Skeletal muscle tissue (tissue), 4 donors: Measurements from ENCODE around the gene SLC26A9. TPM values are rescaled to one million over a fixed set of nuclear protein-coding genes. Genes with fewer than 3 reads are reported as not detected.

Experiments used
- H3K27ac ChIP-seq: one replicate; pipeline ENCODE4 v1.7.0; 2013; ENCODE audit warnings: mild to moderate bottlenecking, low read depth, low read length, inconsistent platforms
- H3K27me3 ChIP-seq, 3 donors: one replicate each; pipeline ENCODE4 v1.7.0; 2013; ENCODE audit warnings: low read length in 3 of 3; ENCODE audit not compliant: control insufficient read depth in 3 of 3, insufficient read depth in 3 of 3
- H3K36me3 ChIP-seq, 3 donors: one replicate each; pipeline ENCODE4 v1.7.0; 2013; ENCODE audit warnings: low read length in 3 of 3; ENCODE audit not compliant: control insufficient read depth in 3 of 3, insufficient read depth in 3 of 3
- H3K4me1 ChIP-seq, 3 donors: one replicate each; pipeline ENCODE4 v1.7.0; 2013; ENCODE audit warnings: low read length in 3 of 3, mild to moderate bottlenecking in 3 of 3; ENCODE audit not compliant: control insufficient read depth in 3 of 3, insufficient read depth in 3 of 3
- H3K4me3 ChIP-seq, 3 donors: one replicate each; pipeline ENCODE4 v1.7.0; 2013; ENCODE audit warnings: low read length in 3 of 3
- H3K9ac ChIP-seq, 3 donors: one replicate each; pipeline ENCODE4 v1.7.0; 2013; ENCODE audit warnings: low read length in 3 of 3, mild to moderate bottlenecking in 3 of 3, moderate library complexity in 2 of 3, low read depth in 1 of 3
- H3K9me3 ChIP-seq, 3 donors: one replicate each; pipeline ENCODE4 v1.7.0; 2013; ENCODE audit warnings: low read length in 3 of 3; ENCODE audit not compliant: control insufficient read depth in 3 of 3
- total RNA-seq: library from RNA; depleted of rRNA; stranded (reverse); fragments of >200 nt; gene quantifications from one replicate; pipeline ENCODE4 v1.2.3, GENCODE V29; 2014
- donor health status: Osteomylitis.

Gene SLC26A9
- total RNA-seq, 1 donor from 2014 or later: not detected

DNA sequence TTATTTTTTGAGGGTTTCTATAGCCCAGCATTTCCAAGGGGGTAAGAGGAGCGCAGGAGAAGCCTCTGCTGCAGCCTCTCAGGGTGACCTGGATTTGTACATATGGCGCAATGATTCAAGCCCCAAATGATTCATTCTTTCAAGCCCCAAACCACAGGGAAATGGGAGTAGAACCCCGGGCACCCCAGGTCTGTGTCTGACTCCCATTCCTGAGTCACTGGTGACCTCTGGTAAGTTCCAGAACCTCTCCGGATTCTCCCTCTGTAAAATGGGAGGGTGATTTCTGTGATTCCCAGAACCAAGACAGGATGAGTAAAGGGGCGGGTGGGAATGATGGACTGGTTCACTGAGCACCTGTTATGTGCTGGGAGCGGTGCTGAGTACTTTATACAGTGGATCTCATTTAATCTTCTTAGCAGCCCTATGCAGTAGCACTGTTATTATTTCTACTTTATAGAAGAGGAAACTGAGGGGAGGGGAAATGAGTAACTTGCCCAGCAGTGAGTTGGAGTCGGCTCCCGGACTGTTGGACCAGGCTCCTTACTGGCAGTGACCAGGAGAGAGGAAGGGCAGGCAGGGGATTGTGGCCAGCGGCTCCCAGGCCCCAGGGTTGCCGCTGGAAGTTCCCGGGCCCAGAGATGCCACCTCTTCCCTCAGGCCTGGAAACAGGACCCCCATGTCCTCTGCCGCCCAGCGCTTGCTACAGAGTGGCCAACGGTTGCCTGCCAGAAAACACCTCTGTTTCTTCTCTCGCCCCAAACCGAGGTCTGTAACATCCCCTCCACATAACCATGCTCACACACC is 20.3 kb upstream of the SLC26A9 start:
- H3K36me3 ChIP-seq: no peaks in the 10 kb centered on the region
- peak overlapping the region in 1 of 3 donors; percentile 60 for H3K9ac ChIP-seq
- no peak overlapping the region for H3K27ac ChIP-seq
- no peaks in the 10 kb centered on the region for H3K9me3 ChIP-seq
- H3K4me3 ChIP-seq: no peak overlapping the region
- H3K27me3 ChIP-seq: peaks cover 0 to 3% (median 2%) of the 10 kb centered on the region in 3 donors
- peaks cover 17 to 29% (median 20%) of the 10 kb centered on the region in 3 donors for H3K4me1 ChIP-seq

DNA sequence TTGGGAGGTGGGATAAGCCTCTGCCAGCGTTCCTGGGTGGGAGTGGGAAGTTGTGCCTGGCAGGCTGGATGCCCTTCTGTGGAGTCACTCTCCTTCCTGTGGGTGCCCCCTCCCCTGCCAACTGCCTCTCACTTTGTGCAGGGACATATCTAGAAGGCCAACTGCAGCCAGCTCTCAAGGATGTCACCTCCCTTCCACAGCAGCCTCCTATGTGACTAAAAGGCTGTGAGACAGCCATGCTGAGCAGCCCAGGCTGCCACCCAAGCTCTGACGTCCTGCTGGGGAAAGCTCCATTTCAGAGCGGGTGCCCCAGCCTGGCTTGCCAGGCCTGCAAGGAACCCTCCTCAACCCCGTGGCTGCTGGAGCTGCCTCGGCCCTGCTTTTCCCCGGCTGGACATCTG is 19.6 kb upstream of the SLC26A9 start:
- Histone ChIP-seq H3K27ac (no peak overlapping the region), H3K9ac (peak overlapping the region in 1 of 3 donors; percentile 60), H3K4me3 (peak overlapping the region in 1 of 3 donors; percentile 45), H3K9me3 (no peaks in the 10 kb centered on the region), H3K4me1 (peaks cover 17 to 29% (median 20%) of the 10 kb centered on the region in 3 donors), H3K36me3 (no peaks in the 10 kb centered on the region), H3K27me3 (peaks cover 0 to 3% (median 2%) of the 10 kb centered on the region in 3 donors)

DNA sequence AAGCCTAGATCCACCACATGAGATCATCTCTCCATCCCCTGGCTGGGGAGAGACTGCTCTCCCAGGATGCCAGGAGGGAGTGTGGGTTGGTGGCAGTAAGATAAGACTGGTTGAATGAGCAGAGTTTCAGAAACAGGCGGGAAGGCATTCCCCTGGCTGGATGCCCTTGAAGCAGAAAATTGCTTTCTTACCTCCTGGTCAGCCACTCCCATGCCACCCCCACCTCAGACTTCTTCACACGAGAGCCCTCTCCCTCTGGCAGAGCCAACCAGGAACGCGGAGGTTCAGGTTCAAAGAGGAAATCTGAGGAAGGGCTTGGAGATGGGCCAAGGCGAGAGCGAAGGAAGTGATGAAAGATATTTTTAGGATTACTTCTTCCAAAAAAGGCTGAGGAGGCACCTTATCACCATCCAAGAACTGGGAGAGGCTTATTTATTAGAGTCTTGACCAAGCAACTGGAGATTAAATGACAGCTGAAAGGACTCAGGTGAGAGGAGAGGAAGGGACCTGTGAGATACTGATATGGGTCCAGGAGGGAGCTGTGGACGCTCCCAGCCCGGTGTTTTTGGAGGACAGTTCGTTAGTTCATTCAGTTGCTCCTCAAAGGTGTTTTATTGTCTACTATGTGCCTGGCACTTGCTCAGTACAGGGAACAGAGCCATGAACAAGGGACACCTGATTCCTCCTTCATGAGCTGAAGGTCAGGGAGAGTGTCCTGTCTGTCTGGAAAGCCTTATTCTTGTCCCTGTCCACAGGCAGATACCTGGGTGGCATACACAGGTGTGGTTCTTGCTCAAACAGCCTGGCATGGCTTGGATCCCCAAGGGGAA is 18.9 kb upstream of the SLC26A9 start:
- no peaks in the 10 kb centered on the region for H3K9me3 ChIP-seq
- no peak overlapping the region for H3K27ac ChIP-seq
- peak overlapping the region in 1 of 3 donors; percentile 60 for H3K9ac ChIP-seq
- no peaks in the 10 kb centered on the region for H3K36me3 ChIP-seq
- H3K4me1 ChIP-seq: peaks cover 17 to 29% (median 20%) of the 10 kb centered on the region in 3 donors
- H3K4me3 ChIP-seq: peak overlapping the region in 1 of 3 donors; percentile 45
- peaks cover 0 to 3% (median 2%) of the 10 kb centered on the region in 3 donors for H3K27me3 ChIP-seq

DNA sequence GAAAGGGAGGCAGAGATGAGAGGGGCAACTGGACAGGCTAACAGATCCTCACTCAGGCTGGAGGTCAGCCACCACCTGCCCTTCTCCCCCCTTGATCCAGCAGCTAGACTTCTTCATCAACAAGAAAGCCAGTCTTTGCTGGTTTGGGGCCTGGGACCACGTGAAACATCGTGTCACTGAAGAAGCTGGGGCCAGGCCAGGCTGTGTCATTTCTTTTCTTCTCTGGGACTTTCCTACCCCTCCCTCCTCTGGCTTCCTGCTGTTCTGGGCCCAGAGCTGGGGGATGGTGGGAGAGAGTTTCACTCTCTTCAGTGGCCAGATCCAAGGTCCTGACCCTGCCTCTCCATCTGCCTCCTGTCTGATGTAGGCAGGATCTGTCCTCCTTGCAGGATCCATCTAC is 18.1 kb upstream of the SLC26A9 start:
- peaks cover 0 to 3% (median 2%) of the 10 kb centered on the region in 3 donors for H3K27me3 ChIP-seq
- no peak overlapping the region for H3K27ac ChIP-seq
- no peaks in the 10 kb centered on the region for H3K36me3 ChIP-seq
- H3K4me1 ChIP-seq: peaks cover 17 to 29% (median 20%) of the 10 kb centered on the region in 3 donors
- no peaks in the 10 kb centered on the region for H3K9me3 ChIP-seq
- H3K9ac ChIP-seq: no peak overlapping the region
- no peak overlapping the region for H3K4me3 ChIP-seq

DNA sequence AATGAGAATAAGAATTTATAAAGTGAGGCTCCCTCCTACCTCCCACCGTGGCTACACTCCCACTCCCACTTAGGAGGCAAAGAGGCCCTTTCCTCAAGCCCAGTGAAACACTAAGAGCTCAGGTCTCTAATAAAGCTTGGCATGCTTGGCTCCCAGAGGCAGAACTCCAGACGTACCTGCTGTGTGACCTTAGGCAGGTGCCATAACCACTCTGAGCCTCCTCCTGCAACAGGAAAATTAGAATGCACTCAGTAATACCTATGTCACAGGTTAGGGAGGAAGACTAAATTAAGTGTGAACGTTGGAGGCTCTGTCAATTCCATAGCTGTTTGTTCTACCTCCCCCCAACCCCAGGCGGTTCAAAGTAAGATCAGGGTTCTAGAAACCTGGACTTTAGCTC is 16.5 kb upstream of the SLC26A9 start:
- H3K9ac ChIP-seq: no peak overlapping the region
- no peak overlapping the region for H3K27ac ChIP-seq
- no peak overlapping the region for H3K4me3 ChIP-seq
- peaks cover 0 to 3% (median 2%) of the 10 kb centered on the region in 3 donors for H3K27me3 ChIP-seq
- H3K9me3 ChIP-seq: no peaks in the 10 kb centered on the region
- peaks cover 17 to 29% (median 20%) of the 10 kb centered on the region in 3 donors for H3K4me1 ChIP-seq
- H3K36me3 ChIP-seq: no peaks in the 10 kb centered on the region

DNA sequence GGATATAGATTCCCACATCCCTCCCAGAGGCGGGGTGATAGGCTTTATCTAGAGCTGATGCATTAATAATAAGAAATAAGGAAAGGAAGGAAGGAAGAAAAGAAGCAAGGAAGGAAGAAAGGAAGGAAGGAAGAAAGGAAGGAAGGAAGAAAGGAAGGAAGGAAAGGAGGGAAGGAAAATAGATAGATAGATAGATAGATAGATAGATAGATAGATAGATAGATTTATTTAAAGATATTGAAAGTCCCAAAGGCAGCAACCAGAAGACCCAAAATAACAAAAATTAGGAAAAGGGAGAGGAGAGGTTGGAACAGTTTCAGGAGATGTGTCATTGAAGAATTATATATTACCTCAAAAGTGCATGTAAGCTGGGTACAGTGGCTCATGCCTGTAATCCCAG is 12.2 kb upstream of the SLC26A9 start:
- Histone ChIP-seq H3K36me3 (no peaks in the 10 kb centered on the region), H3K4me3 (no peak overlapping the region), H3K4me1 (peaks cover 6 to 12% (median 9%) of the 10 kb centered on the region in 3 donors), H3K27ac (no peak overlapping the region), H3K27me3 (peaks cover 0 to 2% (median 0%) of the 10 kb centered on the region in 3 donors), H3K9ac (no peak overlapping the region), H3K9me3 (no peaks in the 10 kb centered on the region)

DNA sequence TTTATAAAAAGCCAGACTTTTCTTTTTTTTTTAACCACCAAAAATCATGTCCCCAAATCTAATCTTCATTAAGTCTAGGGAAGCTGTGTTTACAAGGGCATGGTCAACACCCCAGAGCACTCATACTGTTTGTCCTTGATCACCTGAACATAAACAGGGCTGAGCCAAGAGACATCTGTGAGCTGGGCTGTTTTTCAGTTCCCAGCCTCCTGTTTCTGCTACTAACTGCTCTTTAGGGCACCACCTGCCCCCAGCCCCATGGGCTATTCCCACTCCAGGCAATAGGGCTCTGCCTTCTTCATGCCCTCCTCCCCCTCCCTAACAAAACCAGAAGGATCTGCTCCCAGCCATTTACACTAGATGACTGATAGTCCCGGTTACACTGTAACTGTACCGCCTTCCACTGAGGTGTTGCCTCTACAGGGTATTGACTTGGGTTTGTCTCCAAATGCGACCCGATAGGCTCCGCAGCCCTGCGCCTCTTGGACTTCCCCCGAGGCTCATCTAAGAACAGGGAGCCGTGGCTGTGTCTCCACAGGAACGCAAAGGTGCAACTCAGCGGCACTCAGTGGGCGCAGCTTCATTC is 11.7 kb upstream of the SLC26A9 start:
- Histone ChIP-seq H3K9me3 (no peaks in the 10 kb centered on the region), H3K4me1 (peaks cover 9 to 18% (median 14%) of the 10 kb centered on the region in 3 donors), H3K27me3 (peaks cover 0 to 2% (median 0%) of the 10 kb centered on the region in 3 donors), H3K27ac (no peak overlapping the region), H3K4me3 (no peak overlapping the region), H3K9ac (no peak overlapping the region), H3K36me3 (no peaks in the 10 kb centered on the region)

DNA sequence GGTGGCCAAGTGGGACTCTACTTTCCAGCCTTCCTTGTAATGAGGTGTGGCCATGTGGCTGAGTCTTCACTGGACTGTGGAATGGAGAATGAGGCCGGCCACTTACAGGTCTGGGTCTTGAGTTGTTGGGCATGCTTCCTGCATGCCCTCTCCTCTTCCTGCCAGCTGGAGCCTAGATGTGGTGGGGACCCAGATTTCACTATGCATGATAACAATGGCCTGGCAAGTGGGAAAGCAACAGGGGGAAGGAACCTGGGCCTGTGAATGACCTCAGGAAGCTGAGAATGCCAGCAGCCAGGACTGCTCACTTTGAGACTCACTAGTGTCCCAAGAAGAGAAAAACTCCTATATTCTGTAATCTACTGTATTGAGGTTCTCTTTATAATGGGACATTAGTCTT is 8.5 kb upstream of the SLC26A9 start:
- Histone ChIP-seq H3K4me1 (peaks cover 18 to 28% (median 20%) of the 10 kb centered on the region in 3 donors), H3K27ac (no peak overlapping the region), H3K27me3 (no peaks in the 10 kb centered on the region), H3K36me3 (no peaks in the 10 kb centered on the region), H3K9me3 (no peaks in the 10 kb centered on the region), H3K4me3 (no peak overlapping the region), H3K9ac (no peak overlapping the region)

DNA sequence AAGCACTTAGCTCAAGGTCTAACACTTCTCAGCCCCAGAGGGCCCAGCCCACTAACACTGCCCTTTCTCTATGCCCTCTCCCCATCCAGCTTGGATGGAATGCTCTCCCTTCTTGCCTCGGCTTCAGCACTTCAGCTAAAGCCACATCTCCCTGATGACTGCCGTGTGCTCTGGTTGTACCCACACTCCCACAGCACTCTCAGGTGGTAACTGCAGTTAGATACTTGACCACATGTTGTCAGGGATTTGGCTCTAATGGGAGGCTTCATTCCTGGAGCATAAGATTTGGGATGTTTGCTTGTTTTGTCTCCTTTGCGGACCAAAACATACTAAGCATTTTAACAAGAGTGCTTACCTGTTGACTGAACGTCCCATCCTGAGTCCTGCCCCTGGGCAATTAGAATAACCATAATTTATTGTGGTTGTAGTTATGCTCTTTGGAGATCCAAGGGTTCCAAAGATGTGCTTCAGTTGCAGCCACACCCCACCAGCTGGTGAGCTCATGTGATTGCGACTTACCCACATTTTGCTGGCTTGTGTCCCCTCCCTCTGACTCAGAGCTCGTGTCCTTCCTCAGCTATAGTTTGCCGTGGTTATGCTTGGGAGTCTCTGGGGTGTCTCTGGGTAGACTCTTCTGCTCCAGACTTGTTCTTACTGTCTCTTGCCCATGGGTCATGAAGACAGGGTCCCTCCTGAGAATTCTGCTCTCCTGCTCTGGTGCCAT is 7.7 kb upstream of the SLC26A9 start:
- Histone ChIP-seq H3K36me3 (no peaks in the 10 kb centered on the region), H3K27ac (no peak overlapping the region), H3K27me3 (no peaks in the 10 kb centered on the region), H3K9me3 (no peaks in the 10 kb centered on the region), H3K4me3 (no peak overlapping the region), H3K9ac (no peak overlapping the region), H3K4me1 (peaks cover 18 to 32% (median 20%) of the 10 kb centered on the region in 3 donors)
